AG10803 (cell line): ENCODE measurements around the gene PLA2G2F.

Experiments
- DNase-seq: peaks from one replicate; pipeline ENCODE4 v3.0.0; 2010; ENCODE audit warnings: low read depth
- H3K4me3 ChIP-seq: 2 replicates; pipeline ENCODE4 v1.5.1; 2011; ENCODE audit warnings: mild to moderate bottlenecking, low read length, control low read depth
- CTCF ChIP-seq: conservative IDR thresholded peaks from 2 replicates; pipeline ENCODE4 v1.5.1; 2011; ENCODE audit warnings: mild to moderate bottlenecking, low read length, control low read depth, inconsistent platforms

PLA2G2F gene

DNA sequence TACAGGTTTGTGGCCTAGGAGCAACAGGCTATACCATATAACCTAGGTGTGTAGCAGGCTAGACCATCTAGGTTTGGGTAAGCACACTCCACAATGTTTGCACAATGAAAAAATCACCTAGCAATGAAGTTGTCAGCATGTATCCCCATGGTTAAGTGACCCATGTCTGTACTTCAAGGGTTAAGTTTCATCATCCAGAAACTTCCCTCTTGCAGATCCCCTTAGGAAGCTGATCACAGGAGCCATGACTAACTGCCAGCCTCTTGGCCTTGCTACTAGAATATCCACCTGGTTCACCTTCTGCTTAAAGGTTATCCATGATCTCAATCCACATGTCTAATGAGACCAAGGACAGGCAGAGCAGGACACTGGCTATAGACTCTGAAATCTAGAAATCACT lies 43.3 kb downstream of the PLA2G2F start:
- H3K4me3 ChIP-seq = no peak overlapping the region
- no peak for TF ChIP-seq CTCF

GRCh38 chr1:20183035-20183434 lies 43.9 kb downstream of the PLA2G2F start:
- H3K4me3 ChIP-seq = no peak overlapping the region
- TF ChIP-seq CTCF = no peak
- no peak for DNase-seq

More for the DNA sequence above, 43.3 kb downstream of the PLA2G2F start:
- DNase-seq = no peak

- TF ChIP-seq CTCF = no peak
- H3K4me3 ChIP-seq = no peak overlapping the region
- no peak for DNase-seq
Measured at GRCh38 chr1:20183616-20184271, 44.6 kb downstream of the PLA2G2F start.

DNA sequence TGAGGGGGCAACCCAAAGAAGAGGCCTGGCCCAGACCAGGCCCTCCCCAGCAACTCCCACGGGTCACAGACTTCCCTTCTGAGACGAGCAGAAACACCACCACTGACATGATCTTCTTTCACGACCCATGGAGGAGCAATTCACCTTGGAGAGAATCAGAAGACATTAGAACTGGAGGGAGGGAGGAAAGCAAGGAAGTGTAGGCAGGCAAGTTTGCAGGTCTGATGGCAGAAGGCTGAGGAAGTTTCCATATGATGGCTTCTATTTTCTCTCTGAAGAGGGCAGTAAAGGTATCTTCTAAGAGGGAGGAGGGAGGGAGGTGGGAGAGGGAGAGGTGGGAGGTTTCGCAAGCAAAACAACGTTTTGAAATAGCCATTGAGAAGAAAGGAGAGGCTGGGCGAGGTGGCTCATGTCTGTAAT lies 45.4 kb downstream of the PLA2G2F start:
- no peak for DNase-seq
- no peak for TF ChIP-seq CTCF

GRCh38 chr1:20184997-20185833 lies 46.1 kb downstream of the PLA2G2F start:
- no peak for TF ChIP-seq CTCF
- no peak for DNase-seq
- no peak overlapping the region for H3K4me3 ChIP-seq

More for the DNA sequence above, 45.4 kb downstream of the PLA2G2F start:
- no peak overlapping the region for H3K4me3 ChIP-seq

- no peak for TF ChIP-seq CTCF
- DNase-seq = no peak
- H3K4me3 ChIP-seq = no peak within 1 kb of the TSS
Measured at GRCh38 chr1:20185834-20186782, 47.0 kb downstream of the PLA2G2F start, which contains the start of the genes PLA2G2C and UBXN10. Gene PLA2G2C (minus strand): TSS chr1:20186518. CDS start chr1:20177363, 9,155 bp downstream. Gene UBXN10 (plus strand): TSS chr1:20186096. CDS start chr1:20190562, 4,466 bp downstream.
